Keratinocyte (primary cell): ENCODE data around the gene DHX15. TPM values are rescaled to one million over a fixed set of nuclear protein-coding genes. Genes with fewer than 3 reads are reported as not detected.

Experiments
- DNase-seq: peaks from one replicate; pipeline ENCODE4 v3.0.0-alpha.2; 2011; ENCODE audit warnings: low read depth, missing footprints, low spot score
- FAIRE-seq: peaks from 2 replicates; lab custom pipeline; 2011; peaks lifted over from hg19 to GRCh38; lab: Jason Lieb, UNC
- H2AFZ ChIP-seq: 2 replicates; pipeline ENCODE4 v1.6.0; 2012; ENCODE audit warnings: low read length, control low read depth, inconsistent platforms; ENCODE audit not compliant: control insufficient read depth
- H3K27ac ChIP-seq: 2 replicates; pipeline ENCODE4 v1.5.1; 2011; ENCODE audit warnings: low read length; ENCODE audit not compliant: control insufficient read depth, insufficient read depth
- H3K27me3 ChIP-seq: 3 replicates; pipeline ENCODE4 v1.6.0; 2011; ENCODE audit warnings: low read length; ENCODE audit not compliant: control insufficient read depth, insufficient read depth; ENCODE audit errors: extremely low read depth
- H3K36me3 ChIP-seq, 2 experiments: 2 replicates in 1 of 2; 3 replicates in 1 of 2; pipeline ENCODE4 v1.5.1; 2011; ENCODE audit warnings: low read length in 2 of 2, mild to moderate bottlenecking in 1 of 2; ENCODE audit not compliant: control insufficient read depth in 2 of 2, insufficient read depth in 2 of 2; ENCODE audit errors: extremely low read depth in 1 of 2
- H3K4me1 ChIP-seq: 3 replicates; pipeline ENCODE4 v1.5.1; 2011; ENCODE audit warnings: low read length; ENCODE audit not compliant: control insufficient read depth, insufficient read depth; ENCODE audit errors: extremely low read depth
- H3K4me2 ChIP-seq: 3 replicates; pipeline ENCODE4 v1.6.0; 2011; ENCODE audit warnings: low read depth, low read length; ENCODE audit not compliant: control insufficient read depth, insufficient read depth; ENCODE audit errors: extremely low read depth
- H3K4me3 ChIP-seq, 3 experiments: fragments of 200-600 bp in 1 of 3; sonication (generic) in 1 of 3; 2 replicates in 2 of 3; 3 replicates in 1 of 3; pipeline ENCODE4 v1.5.1; 2011 to 2016; ENCODE audit warnings: low read length in 3 of 3, mild to moderate bottlenecking in 3 of 3, control low read depth in 2 of 3, inconsistent platforms in 1 of 3, low read depth in 1 of 3, mixed read lengths in 1 of 3, mixed run types in 1 of 3, moderate library complexity in 1 of 3; ENCODE audit not compliant: control insufficient read depth in 2 of 3, insufficient read depth in 2 of 3; ENCODE audit errors: extremely low read depth in 1 of 3
- H3K79me2 ChIP-seq: 2 replicates; pipeline ENCODE4 v1.6.0; 2012; ENCODE audit warnings: low read length; ENCODE audit not compliant: control insufficient read depth, insufficient read depth
- H3K9ac ChIP-seq: 3 replicates; pipeline ENCODE4 v1.6.0; 2011; ENCODE audit warnings: low read length; ENCODE audit not compliant: control insufficient read depth, insufficient read depth; ENCODE audit errors: extremely low read depth
- H3K9me1 ChIP-seq: 3 replicates; pipeline ENCODE4 v1.6.0; 2011; ENCODE audit warnings: low read length; ENCODE audit not compliant: control insufficient read depth, insufficient read depth; ENCODE audit errors: extremely low read depth
- H3K9me3 ChIP-seq: 2 replicates; pipeline ENCODE4 v1.5.1; 2012; ENCODE audit warnings: low read depth, low read length; ENCODE audit not compliant: control insufficient read depth
- H4K20me1 ChIP-seq: 3 replicates; pipeline ENCODE4 v1.6.0; 2011; ENCODE audit warnings: low read length; ENCODE audit not compliant: control insufficient read depth, insufficient read depth; ENCODE audit errors: extremely low read depth
- EZH2 ChIP-seq: IDR thresholded peaks from one replicate; pipeline ENCODE4 v1.6.1; 2012; ENCODE audit warnings: inconsistent platforms, mild to moderate bottlenecking, low read length, moderate library complexity
- dilution Hi-C: fragments of 300-500 bp; cut with MboI; formaldehyde crosslinking; loops from one replicate; pipeline ENCODE4 v1.7.0; 2020; ENCODE audit warnings: low sequenced_read_pairs; ENCODE audit not compliant: extremely low pct_ligation_motif_present
- polyA plus RNA-seq, 5 experiments: library from polyadenylated mRNA; depleted of rRNA in 3 of 5; stranded (reverse) in 3 of 5; stranded (forward) in 1 of 5; unstranded in 1 of 5; fragments of >200 nt; gene quantifications; 1 replicate in 1 of 5; 2 replicates in 3 of 5; 3 replicates in 1 of 5; pipeline versions ENCODE4 v1.2.1 to v1.2.3, GENCODE V29; 2011 to 2012; ENCODE audit warnings: missing spikeins in 2 of 5, low read depth in 1 of 5, low replicate concordance in 1 of 5
- TF ChIP-seq, protein P1 (sequence below), 3 experiments: IDR thresholded peaks in 1 of 3; conservative IDR thresholded peaks in 1 of 3; optimal IDR thresholded peaks in 1 of 3; 2 replicates in 2 of 3; 3 replicates in 1 of 3; pipeline versions ENCODE3 to v1.5.1; 2011; ENCODE audit warnings: low read length in 3 of 3, mild to moderate bottlenecking in 3 of 3, moderate library complexity in 2 of 3, control low read depth in 1 of 3, inconsistent platforms in 1 of 3; ENCODE audit not compliant: insufficient read depth in 2 of 3; ENCODE audit errors: extremely low read depth in 1 of 3

DHX15 gene
- polyA plus RNA-seq, 1 donor (not counting 4 experiments of a cell fraction or from before 2014, with no cell fraction given): 206 TPM

DNA sequence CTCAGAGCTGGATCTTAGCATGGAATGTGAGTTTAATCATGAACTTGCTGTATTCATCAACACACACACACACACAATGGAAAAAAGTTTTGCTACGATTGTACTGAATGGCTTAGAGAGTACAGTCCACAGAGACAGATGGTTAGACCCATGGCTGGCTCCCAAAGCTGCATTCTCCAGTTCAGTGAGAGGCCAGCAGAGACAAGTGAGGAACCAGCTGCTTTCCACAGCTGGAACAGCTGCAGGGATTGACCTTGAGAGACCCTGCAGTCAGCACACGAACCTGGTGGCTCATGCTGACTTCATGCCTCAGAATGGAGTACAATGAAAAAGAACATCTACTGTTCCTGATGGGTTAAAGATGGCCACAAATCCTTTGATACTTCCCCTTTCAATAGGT is 94.5 kb downstream of the DHX15 start:
- TF ChIP-seq, protein P1, sequence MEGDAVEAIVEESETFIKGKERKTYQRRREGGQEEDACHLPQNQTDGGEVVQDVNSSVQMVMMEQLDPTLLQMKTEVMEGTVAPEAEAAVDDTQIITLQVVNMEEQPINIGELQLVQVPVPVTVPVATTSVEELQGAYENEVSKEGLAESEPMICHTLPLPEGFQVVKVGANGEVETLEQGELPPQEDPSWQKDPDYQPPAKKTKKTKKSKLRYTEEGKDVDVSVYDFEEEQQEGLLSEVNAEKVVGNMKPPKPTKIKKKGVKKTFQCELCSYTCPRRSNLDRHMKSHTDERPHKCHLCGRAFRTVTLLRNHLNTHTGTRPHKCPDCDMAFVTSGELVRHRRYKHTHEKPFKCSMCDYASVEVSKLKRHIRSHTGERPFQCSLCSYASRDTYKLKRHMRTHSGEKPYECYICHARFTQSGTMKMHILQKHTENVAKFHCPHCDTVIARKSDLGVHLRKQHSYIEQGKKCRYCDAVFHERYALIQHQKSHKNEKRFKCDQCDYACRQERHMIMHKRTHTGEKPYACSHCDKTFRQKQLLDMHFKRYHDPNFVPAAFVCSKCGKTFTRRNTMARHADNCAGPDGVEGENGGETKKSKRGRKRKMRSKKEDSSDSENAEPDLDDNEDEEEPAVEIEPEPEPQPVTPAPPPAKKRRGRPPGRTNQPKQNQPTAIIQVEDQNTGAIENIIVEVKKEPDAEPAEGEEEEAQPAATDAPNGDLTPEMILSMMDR (optimal IDR thresholded peaks at IDR 0.05 in 1 of 3, IDR thresholded peaks at IDR 0.05 in 1 of 3, conservative IDR thresholded peaks at IDR 0.05 in 1 of 3; ENCODE audit: extremely low read depth in 1 of 3, insufficient read depth in 2 of 3, low read length in 3 of 3): no peak
- TF ChIP-seq EZH2: no peak
- no peak for FAIRE-seq
- DNase-seq: no peak
- no peak overlapping the region for H3K4me2 ChIP-seq
- dilution Hi-C loops: no loop called here
- H3K9ac ChIP-seq: no peak overlapping the region
- H3K36me3 ChIP-seq: no peaks in the 10 kb centered on the region
- H3K9me1 ChIP-seq: no peaks in the 10 kb centered on the region
- no peaks in the 10 kb centered on the region for H4K20me1 ChIP-seq
- no peak overlapping the region for H3K4me3 ChIP-seq
- H3K4me1 ChIP-seq: no peaks in the 10 kb centered on the region
- peaks cover 17% of the 10 kb centered on the region for H3K27me3 ChIP-seq
- no peaks in the 10 kb centered on the region for H3K9me3 ChIP-seq
- H3K27ac ChIP-seq: no peak overlapping the region
- H2AFZ ChIP-seq: no peak overlapping the region
- no peaks in the 10 kb centered on the region for H3K79me2 ChIP-seq

DNA sequence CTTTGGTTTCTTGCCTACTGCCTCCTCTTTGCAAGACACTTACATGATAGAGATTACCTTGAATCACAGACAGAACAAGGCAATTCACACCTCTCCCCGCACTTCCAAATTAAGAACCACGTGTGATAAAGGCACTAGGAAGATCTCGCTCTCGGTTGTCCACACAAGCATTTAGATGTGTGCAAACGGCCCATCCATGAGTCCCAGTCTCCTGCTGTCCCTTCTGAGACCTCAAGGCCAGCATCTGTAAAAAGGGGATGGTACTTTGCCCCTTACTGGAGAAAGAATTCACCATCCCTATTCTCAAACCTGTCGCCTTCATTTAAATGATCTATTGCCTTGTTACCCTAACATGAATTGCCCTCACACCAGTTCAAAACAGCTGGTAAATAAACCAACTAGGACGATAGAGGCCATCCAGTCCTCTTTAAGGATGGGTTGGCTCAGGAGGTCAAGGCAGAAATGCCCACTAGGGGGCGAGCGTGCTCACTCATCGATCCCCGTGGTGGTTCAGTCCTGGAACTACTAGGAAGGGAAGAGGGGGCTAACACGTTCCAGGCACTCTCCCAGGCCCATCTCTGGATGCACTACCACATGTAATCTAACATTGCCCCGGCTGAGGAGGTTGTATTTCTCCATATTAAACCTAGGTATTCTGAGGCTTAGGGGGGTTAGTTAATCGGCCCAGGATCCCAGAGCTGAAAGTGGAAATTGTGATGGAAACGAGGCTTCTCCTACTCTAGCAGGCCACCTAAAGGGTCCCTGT is 95.8 kb downstream of the DHX15 start:
- Histone ChIP-seq H2AFZ (no peak overlapping the region), H3K27me3 (peaks cover 17% of the 10 kb centered on the region), H3K36me3 (no peaks in the 10 kb centered on the region), H3K4me3 (no peak overlapping the region), H3K4me2 (no peak overlapping the region), H3K9ac (no peak overlapping the region), H3K79me2 (no peaks in the 10 kb centered on the region), H4K20me1 (no peaks in the 10 kb centered on the region), H3K9me1 (no peaks in the 10 kb centered on the region), H3K27ac (no peak overlapping the region), H3K9me3 (no peaks in the 10 kb centered on the region), H3K4me1 (no peaks in the 10 kb centered on the region)
- DNase-seq (no peak), FAIRE-seq (peak; percentile 69)
- TF ChIP-seq, protein P1 (optimal IDR thresholded peaks at IDR 0.05 in 1 of 3, IDR thresholded peaks at IDR 0.05 in 1 of 3, conservative IDR thresholded peaks at IDR 0.05 in 1 of 3; ENCODE audit: extremely low read depth in 1 of 3, insufficient read depth in 2 of 3, low read length in 3 of 3): peak; percentile 85 to 98 (median 94)
- no peak for TF ChIP-seq EZH2
- dilution Hi-C loops: no loop called here
